IMR-90 (cell line): ENCODE results near the gene TRIM38. TPM values are rescaled to one million over a fixed set of nuclear protein-coding genes. Genes with fewer than 3 reads are reported as not detected.

Experiments
- ATAC-seq: fragments of 200-7000 bp; cut with Tn5 transposase; 2 replicates; pipeline ENCODE4 v1.9.1; 2020; ENCODE audit warnings: low read depth, mild to moderate bottlenecking, moderate library complexity
- BruUV-seq: library from RNA; stranded (reverse); fragments of 400-500 nt; replicated peaks from 2 replicates; lab custom pipeline; 2021; lab: Mats Ljungman, UMichigan
- CTCF ChIA-PET: fragments of 300-600 bp; formaldehyde crosslinking; extraction: SDS; loops from one replicate; lab custom pipeline; 2021; ENCODE audit warnings: antibody characterized with exemption; lab: Yijun Ruan, JAX
- POLR2A ChIA-PET: fragments of 300-600 bp; sonication (Branson Sonifier 250); formaldehyde crosslinking; loops from one replicate; lab custom pipeline; 2022; ENCODE audit warnings: antibody characterized with exemption; ENCODE audit not compliant: unreplicated experiment; lab: Charles Lee
- DNase-seq: peaks from one replicate; pipeline ENCODE4 v3.0.0; 2013
- H2AFZ ChIP-seq: replicated peaks from 2 replicates; pipeline ENCODE3; 2013; ENCODE audit warnings: low read length, mild to moderate bottlenecking; ENCODE audit not compliant: poor library complexity
- H2AK5ac ChIP-seq: 2 replicates; pipeline ENCODE4 v1.6.1; 2013; ENCODE audit warnings: low read depth, low read length, inconsistent platforms
- H2AK9ac ChIP-seq: replicated peaks from 2 replicates; pipeline ENCODE3; 2013; ENCODE audit warnings: mild to moderate bottlenecking, low read depth, low read length, moderate library complexity; ENCODE audit not compliant: poor library complexity
- H2BK120ac ChIP-seq: 2 replicates; pipeline ENCODE4 v1.6.1; 2013; ENCODE audit warnings: low read depth, low read length, inconsistent platforms
- H2BK15ac ChIP-seq: 3 replicates; pipeline ENCODE4 v1.6.1; 2013; ENCODE audit warnings: low read depth, low read length, inconsistent platforms
- H2BK20ac ChIP-seq: 2 replicates; pipeline ENCODE4 v1.6.1; 2013; ENCODE audit warnings: low read depth, mild to moderate bottlenecking, inconsistent platforms, low read length, moderate library complexity
- H2BK5ac ChIP-seq: 2 replicates; pipeline ENCODE4 v1.6.1; 2013; ENCODE audit warnings: mild to moderate bottlenecking, low read depth, low read length, inconsistent platforms; ENCODE audit not compliant: poor library complexity, severe bottlenecking
- H3K14ac ChIP-seq: replicated peaks from 2 replicates; pipeline ENCODE4 v1.6.1; 2013; ENCODE audit warnings: low read depth, low read length, inconsistent platforms
- H3K18ac ChIP-seq: 2 replicates; pipeline ENCODE4 v1.6.1; 2013; ENCODE audit warnings: low read depth, low read length, control low read depth
- H3K23ac ChIP-seq: 2 replicates; pipeline ENCODE4 v1.6.1; 2013; ENCODE audit warnings: low read depth, low read length, inconsistent platforms
- H3K27ac ChIP-seq: 2 replicates; pipeline ENCODE4 v1.5.1; 2013; ENCODE audit warnings: mild to moderate bottlenecking, control low read depth, low read length; ENCODE audit not compliant: insufficient read depth
- H3K27me3 ChIP-seq: 2 replicates; pipeline ENCODE4 v1.6.1; 2013; ENCODE audit warnings: low read length; ENCODE audit not compliant: control insufficient read depth, insufficient read depth
- H3K36me3 ChIP-seq: 2 replicates; pipeline ENCODE4 v1.6.1; 2013; ENCODE audit warnings: low read length, mixed read lengths; ENCODE audit not compliant: control insufficient read depth, insufficient read depth
- H3K4ac ChIP-seq: 2 replicates; pipeline ENCODE4 v1.6.1; 2013; ENCODE audit warnings: low read depth, low read length, inconsistent platforms
- H3K4me1 ChIP-seq: 2 replicates; pipeline ENCODE4 v1.6.1; 2013; ENCODE audit warnings: low read length, mixed read lengths; ENCODE audit not compliant: control insufficient read depth, insufficient read depth
- H3K4me2 ChIP-seq: 2 replicates; pipeline ENCODE4 v1.6.1; 2013; ENCODE audit warnings: low read depth, mild to moderate bottlenecking, control low read depth, low read length, moderate library complexity
- H3K4me3 ChIP-seq: 2 replicates; pipeline ENCODE4 v1.5.1; 2013; ENCODE audit warnings: low read depth, mild to moderate bottlenecking, control low read depth, low read length, moderate library complexity; ENCODE audit not compliant: insufficient read depth
- H3K56ac ChIP-seq: 2 replicates; pipeline ENCODE4 v1.6.1; 2013; ENCODE audit warnings: low read length, inconsistent platforms; ENCODE audit not compliant: insufficient read depth; ENCODE audit errors: extremely low read depth
- H3K79me1 ChIP-seq, 2 experiments: 2 replicates each; pipeline ENCODE4 v1.6.1; 2013; ENCODE audit warnings: low read length in 2 of 2, inconsistent platforms in 1 of 2, low read depth in 1 of 2
- H3K9ac ChIP-seq: 2 replicates; pipeline ENCODE4 v1.6.1; 2013; ENCODE audit warnings: low read depth, low read length, control low read depth
- H3K9me1 ChIP-seq: 2 replicates; pipeline ENCODE4 v1.6.1; 2013; ENCODE audit warnings: low read length, inconsistent platforms; ENCODE audit not compliant: insufficient read depth
- H3K9me3 ChIP-seq: 2 replicates; pipeline ENCODE4 v1.6.1; 2013; ENCODE audit warnings: low read length; ENCODE audit not compliant: control insufficient read depth, insufficient read depth
- H4K20me1 ChIP-seq: 2 replicates; pipeline ENCODE4 v1.6.1; 2013; ENCODE audit warnings: low read length, inconsistent platforms; ENCODE audit not compliant: insufficient read depth
- H4K5ac ChIP-seq: 2 replicates; pipeline ENCODE4 v1.6.1; 2013; ENCODE audit warnings: mild to moderate bottlenecking, low read depth, low read length, control low read depth
- H4K8ac ChIP-seq, 2 experiments: 2 replicates each; pipeline ENCODE4 v1.6.1; 2013; ENCODE audit warnings: low read depth in 2 of 2, low read length in 2 of 2, control low read depth in 1 of 2, inconsistent platforms in 1 of 2
- H4K91ac ChIP-seq: 2 replicates; pipeline ENCODE4 v1.6.1; 2013; ENCODE audit warnings: low read depth, low read length, inconsistent platforms; ENCODE audit not compliant: insufficient read depth
- CEBPB ChIP-seq: IDR thresholded peaks from 2 replicates; pipeline ENCODE4 v1.6.1; 2012; ENCODE audit warnings: low read depth, low read length, improper control_type of control experiment
- ELK1 ChIP-seq: fragments of 150-350 bp; IDR thresholded peaks from 2 replicates; pipeline ENCODE4 v1.6.1; 2016; ENCODE audit warnings: low read depth, mild to moderate bottlenecking, low read length, moderate library complexity, borderline replicate concordance
- MAFK ChIP-seq: IDR thresholded peaks from 2 replicates; pipeline ENCODE4 v1.6.1; 2012; ENCODE audit warnings: low read depth, low read length, improper control_type of control experiment
- RAD21 ChIP-seq: IDR thresholded peaks from 2 replicates; pipeline ENCODE4 v1.6.1; 2012; ENCODE audit warnings: low read length, improper control_type of control experiment
- RCOR1 ChIP-seq: IDR thresholded peaks from 2 replicates; pipeline ENCODE4 v1.6.1; 2012; ENCODE audit warnings: mild to moderate bottlenecking, low read length, improper control_type of control experiment; ENCODE audit not compliant: insufficient replicate concordance
- USF2 ChIP-seq: fragments of 150-350 bp; IDR thresholded peaks from 2 replicates; pipeline ENCODE4 v1.6.1; 2017; ENCODE audit warnings: mild to moderate bottlenecking, antibody characterized with exemption, low read length, low read depth
- WGBS, 2 experiments: methylation state at CpG; one replicate each; pipeline versions ENCODE4 v1.1.5 to v1.1.7; 2013; ENCODE audit warnings: missing lambda C conversion rate in 2 of 2; ENCODE audit not compliant: insufficient read length in 1 of 2; ENCODE audit errors: extremely low coverage in 2 of 2; 5-methylcytosine and 5-hydroxymethylcytosine counted together
- dilution Hi-C: fragments of 300-500 bp; cut with HindIII; formaldehyde crosslinking; loops from one replicate; pipeline ENCODE4 v1.14.3; 2018; ENCODE audit warnings: low sequenced_read_pairs; ENCODE audit not compliant: unreplicated experiment
- in situ Hi-C: fragments of 300-500 bp; cut with MboI; formaldehyde crosslinking; loops from 3 replicates; pipeline ENCODE4 v1.14.3; 2019; ENCODE audit warnings: low sequenced_read_pairs, inconsistent platforms, mixed read lengths
- intact Hi-C: fragments of 100-400 bp; cut with micrococcal nuclease; formaldehyde crosslinking; loops from 2 replicates; pipeline ENCODE4 v1.10.0; 2022
- polyA plus RNA-seq, 3 experiments: library from polyadenylated mRNA; depleted of rRNA; stranded (reverse); fragments of >200 nt; gene quantifications; 2 replicates each; pipeline ENCODE4 v1.2.3, GENCODE V29; 2012; ENCODE audit warnings: low replicate concordance in 1 of 3
- total RNA-seq: library from RNA; depleted of rRNA; stranded (reverse); fragments of >200 nt; gene quantifications from 2 replicates; pipeline ENCODE4 v1.2.3, GENCODE V29; 2012

Gene TRIM38
- total and polyA plus RNA-seq, 2 of the 4 experiments (the other 2 are of a cell fraction) = 4.1 to 6.3 TPM

GRCh38 chr6:25916789-25917490 is 45.7 kb upstream of the TRIM38 start:
- no peak overlapping the region for H3K9ac ChIP-seq
- no peaks in the 10 kb centered on the region for H3K27me3 ChIP-seq
- H2AFZ ChIP-seq = no peak overlapping the region
- no peak overlapping the region for H2BK20ac ChIP-seq
- no peak overlapping the region for H2BK120ac ChIP-seq
- in situ Hi-C loops = no loop called here
- no peak overlapping the region for H2BK15ac ChIP-seq
- H4K91ac ChIP-seq = no peak overlapping the region
- H4K8ac ChIP-seq = no peak overlapping the region
- no peak overlapping the region for H3K23ac ChIP-seq
- no peaks in the 10 kb centered on the region for H3K9me1 ChIP-seq
- H3K79me1 ChIP-seq = no peaks in the 10 kb centered on the region
- H3K14ac ChIP-seq = no peak overlapping the region
- H3K4me2 ChIP-seq = no peak overlapping the region
- H2AK9ac ChIP-seq = no peak overlapping the region
- no TSS peak for BruUV-seq
- no peaks in the 10 kb centered on the region for H3K36me3 ChIP-seq
- H2BK5ac ChIP-seq = no peak overlapping the region
- no peak overlapping the region for H2AK5ac ChIP-seq
- no peak overlapping the region for H3K4me3 ChIP-seq
- no peak overlapping the region for H4K5ac ChIP-seq
- H3K56ac ChIP-seq = no peak overlapping the region
- H3K4ac ChIP-seq = no peak overlapping the region
- H4K20me1 ChIP-seq = no peaks in the 10 kb centered on the region
- H3K9me3 ChIP-seq = no peaks in the 10 kb centered on the region
- no peaks in the 10 kb centered on the region for H3K4me1 ChIP-seq
- ChIA-PET CTCF (no interaction called here), POLR2A (no interaction called here)
- dilution Hi-C loops = no loop called here
- H3K18ac ChIP-seq = no peak overlapping the region
- no CpG with 5 or more reads among the region's 7 CpGs for WGBS, 2 experiments
- ATAC-seq (no peak), DNase-seq (no peak)
- TF ChIP-seq RAD21 (no peak), USF2 (no peak), ELK1 (no peak), CEBPB (no peak), MAFK (no peak), RCOR1 (no peak)
- intact Hi-C loops = no loop called here
- no peak overlapping the region for H3K27ac ChIP-seq
